ENCODE measurements around the gene IFIT3. TPM values are rescaled to one million over a fixed set of nuclear protein-coding genes. Genes with fewer than 3 reads are reported as not detected.

Gene IFIT3
- polyA plus RNA-seq, 2 of the 4 experiments (the other 2 are of a cell fraction): 1.5 to 2.1 TPM

DNA sequence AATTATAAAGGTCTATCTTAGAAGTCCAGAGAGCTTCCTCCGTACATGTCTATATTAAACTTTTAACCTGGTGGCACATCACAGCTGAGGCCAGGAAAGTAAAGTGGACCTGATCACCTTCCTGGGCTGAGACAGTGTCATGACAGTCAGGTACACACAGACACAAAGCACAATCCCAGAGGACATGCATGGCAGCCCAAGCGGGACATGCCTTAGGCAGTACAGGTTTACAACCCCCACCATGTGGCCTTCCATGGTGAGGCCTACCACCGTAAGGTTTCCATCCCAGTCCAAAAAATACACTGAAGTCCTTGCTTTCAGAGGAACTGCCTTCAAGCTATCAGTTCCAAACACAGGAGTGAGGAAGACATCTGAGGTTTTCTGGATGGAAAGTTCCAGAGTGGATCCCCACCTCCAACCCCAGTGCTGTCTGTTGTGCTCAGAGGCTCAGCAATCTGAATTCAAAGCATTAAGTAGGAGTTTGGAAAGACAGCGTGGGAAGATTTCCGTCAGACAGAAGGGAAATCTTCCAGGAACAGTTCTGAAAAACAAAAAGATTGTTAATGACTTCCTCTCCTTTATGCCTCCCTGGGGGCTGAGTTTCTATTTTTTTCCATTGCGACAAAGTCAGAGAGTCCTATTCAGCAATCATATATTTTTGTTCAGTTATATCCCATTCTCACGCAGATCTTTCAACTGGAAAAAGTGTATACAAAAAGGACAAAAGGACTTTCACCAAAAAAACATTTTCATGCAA is 20.1 kb downstream of the IFIT3 start:
- Histone ChIP-seq H3K4me2 (no peak overlapping the region), H3K27ac (peak overlapping the region in 1 of 2 experiments; percentile 83; a peak in 3 of 6 replicates), H3K4me3 (no peak overlapping the region), H3K4me1 (peaks cover 50% of the 10 kb centered on the region), H3K9me3 (no peaks in the 10 kb centered on the region)
- WGBS (ENCODE audit: missing lambda C conversion rate): 87% methylated on average over 7 of the region's 7 CpGs
- POLR2A ChIA-PET: no interaction called here
- TF ChIP-seq NFE2L2 (conservative IDR thresholded peaks at IDR 0.05; ENCODE audit: low read length) (no peak), EP300 (IDR thresholded peaks at IDR 0.05) (no peak), KDM5A (IDR thresholded peaks at IDR 0.05) (no peak), KDM1A (IDR thresholded peaks at IDR 0.05; ENCODE audit: low read depth) (no peak), HMGXB4 (CRISPR knock-in tag; IDR thresholded peaks at IDR 0.05; ENCODE audit: borderline replicate concordance) (no peak), RCOR1 (IDR thresholded peaks at IDR 0.05; ENCODE audit: low read depth, low read length) (no peak), MAFK (IDR thresholded peaks at IDR 0.05; ENCODE audit: partially characterized antibody) (no peak)
- TF ChIP-seq, protein P1, sequence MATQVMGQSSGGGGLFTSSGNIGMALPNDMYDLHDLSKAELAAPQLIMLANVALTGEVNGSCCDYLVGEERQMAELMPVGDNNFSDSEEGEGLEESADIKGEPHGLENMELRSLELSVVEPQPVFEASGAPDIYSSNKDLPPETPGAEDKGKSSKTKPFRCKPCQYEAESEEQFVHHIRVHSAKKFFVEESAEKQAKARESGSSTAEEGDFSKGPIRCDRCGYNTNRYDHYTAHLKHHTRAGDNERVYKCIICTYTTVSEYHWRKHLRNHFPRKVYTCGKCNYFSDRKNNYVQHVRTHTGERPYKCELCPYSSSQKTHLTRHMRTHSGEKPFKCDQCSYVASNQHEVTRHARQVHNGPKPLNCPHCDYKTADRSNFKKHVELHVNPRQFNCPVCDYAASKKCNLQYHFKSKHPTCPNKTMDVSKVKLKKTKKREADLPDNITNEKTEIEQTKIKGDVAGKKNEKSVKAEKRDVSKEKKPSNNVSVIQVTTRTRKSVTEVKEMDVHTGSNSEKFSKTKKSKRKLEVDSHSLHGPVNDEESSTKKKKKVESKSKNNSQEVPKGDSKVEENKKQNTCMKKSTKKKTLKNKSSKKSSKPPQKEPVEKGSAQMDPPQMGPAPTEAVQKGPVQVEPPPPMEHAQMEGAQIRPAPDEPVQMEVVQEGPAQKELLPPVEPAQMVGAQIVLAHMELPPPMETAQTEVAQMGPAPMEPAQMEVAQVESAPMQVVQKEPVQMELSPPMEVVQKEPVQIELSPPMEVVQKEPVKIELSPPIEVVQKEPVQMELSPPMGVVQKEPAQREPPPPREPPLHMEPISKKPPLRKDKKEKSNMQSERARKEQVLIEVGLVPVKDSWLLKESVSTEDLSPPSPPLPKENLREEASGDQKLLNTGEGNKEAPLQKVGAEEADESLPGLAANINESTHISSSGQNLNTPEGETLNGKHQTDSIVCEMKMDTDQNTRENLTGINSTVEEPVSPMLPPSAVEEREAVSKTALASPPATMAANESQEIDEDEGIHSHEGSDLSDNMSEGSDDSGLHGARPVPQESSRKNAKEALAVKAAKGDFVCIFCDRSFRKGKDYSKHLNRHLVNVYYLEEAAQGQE (IDR thresholded peaks at IDR 0.05): no peak
- TF ChIP-seq, protein P2, sequence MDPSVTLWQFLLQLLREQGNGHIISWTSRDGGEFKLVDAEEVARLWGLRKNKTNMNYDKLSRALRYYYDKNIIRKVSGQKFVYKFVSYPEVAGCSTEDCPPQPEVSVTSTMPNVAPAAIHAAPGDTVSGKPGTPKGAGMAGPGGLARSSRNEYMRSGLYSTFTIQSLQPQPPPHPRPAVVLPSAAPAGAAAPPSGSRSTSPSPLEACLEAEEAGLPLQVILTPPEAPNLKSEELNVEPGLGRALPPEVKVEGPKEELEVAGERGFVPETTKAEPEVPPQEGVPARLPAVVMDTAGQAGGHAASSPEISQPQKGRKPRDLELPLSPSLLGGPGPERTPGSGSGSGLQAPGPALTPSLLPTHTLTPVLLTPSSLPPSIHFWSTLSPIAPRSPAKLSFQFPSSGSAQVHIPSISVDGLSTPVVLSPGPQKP (IDR thresholded peaks at IDR 0.05; ENCODE audit: low read depth, low read length): no peak
- DNase-seq (ENCODE audit: low read depth in 1 of 2, low spot score in 1 of 2) (no peak), FAIRE-seq (no peak), ATAC-seq (no peak)
- CTCF ChIA-PET: interaction anchor here (0.9 to 3.8 kb wide), 5 partner anchors 9 to 130 kb away, joined by 3 to 18 read pairs (median 4); no protein-coding TSS in a partner anchor

DNA sequence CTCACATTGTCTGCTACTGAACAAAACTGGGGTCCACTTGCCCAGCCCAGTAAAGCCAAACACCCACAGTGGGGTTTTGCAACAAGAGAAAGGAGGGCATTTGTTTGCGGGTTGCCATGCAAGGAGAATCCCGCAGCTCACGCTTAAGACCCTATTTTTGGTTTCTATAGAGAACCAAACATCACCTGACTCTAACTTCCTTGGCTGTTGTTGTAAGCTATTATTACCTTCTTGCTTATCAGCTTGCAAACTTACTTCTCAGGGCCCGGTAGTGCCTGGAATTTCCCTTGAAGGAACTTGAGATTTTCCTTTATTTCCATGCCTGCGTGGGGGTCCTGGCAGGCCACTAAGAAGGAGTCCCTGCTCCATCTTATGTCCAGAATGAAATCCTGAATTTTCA is 20.7 kb downstream of the IFIT3 start:
- ChIA-PET POLR2A (no interaction called here), CTCF (interaction anchor here (1.6 to 3.8 kb wide), 3 partner anchors 10 to 131 kb away, joined by 3 to 18 read pairs (median 8); no protein-coding TSS in a partner anchor)
- H3K27ac ChIP-seq: peak overlapping the region in 1 of 2 experiments; percentile 83; a peak in 2 of 6 replicates
- H3K4me3 ChIP-seq: no peak overlapping the region
- no peak overlapping the region for H3K4me2 ChIP-seq
- H3K9me3 ChIP-seq: no peaks in the 10 kb centered on the region
- TF ChIP-seq ZFP36 (IDR thresholded peaks at IDR 0.05; ENCODE audit: borderline replicate concordance, partially characterized antibody) (no peak), ZC3H11A (IDR thresholded peaks at IDR 0.05) (no peak), RAD21 (conservative IDR thresholded peaks at IDR 0.05 in 1 of 2, IDR thresholded peaks at IDR 0.05 in 1 of 2) (no peak), ZNF302 (CRISPR knock-in tag; IDR thresholded peaks at IDR 0.05) (no peak), KDM1A (IDR thresholded peaks at IDR 0.05; ENCODE audit: low read depth) (no peak), CHD2 (IDR thresholded peaks at IDR 0.05; ENCODE audit: low read length, partially characterized antibody) (no peak), MAFK (IDR thresholded peaks at IDR 0.05; ENCODE audit: partially characterized antibody) (no peak), RNF2 (IDR thresholded peaks at IDR 0.05; ENCODE audit: borderline replicate concordance, low read depth) (no peak), MAX (IDR thresholded peaks at IDR 0.05) (no peak), TP53 (CRISPR knock-in tag; IDR thresholded peaks at IDR 0.05) (no peak), CBX2 (IDR thresholded peaks at IDR 0.05; ENCODE audit: borderline replicate concordance, low read depth) (no peak), BHLHE40 (IDR thresholded peaks at IDR 0.05; ENCODE audit: low read depth, low read length) (no peak), RARB (CRISPR knock-in tag; IDR thresholded peaks at IDR 0.05) (no peak), NPAS2 (CRISPR knock-in tag; IDR thresholded peaks at IDR 0.05; ENCODE audit: borderline replicate concordance) (no peak), KDM5A (IDR thresholded peaks at IDR 0.05) (no peak), EP300 (IDR thresholded peaks at IDR 0.05) (no peak), NFE2L2 (conservative IDR thresholded peaks at IDR 0.05; ENCODE audit: low read length) (no peak), JUN (IDR thresholded peaks at IDR 0.05) (no peak), POLR2AphosphoS2 (conservative IDR thresholded peaks at IDR 0.05; ENCODE audit: low read length) (no peak)
- TF ChIP-seq, protein P1 (IDR thresholded peaks at IDR 0.05): no peak
- no peak for FAIRE-seq
- no peak for DNase-seq (ENCODE audit: low read depth in 1 of 2, low spot score in 1 of 2)
- peaks cover 51% of the 10 kb centered on the region for H3K4me1 ChIP-seq
- no peak for ATAC-seq
- 90% methylated on average over 5 of the region's 5 CpGs for WGBS (ENCODE audit: missing lambda C conversion rate)

All from A549 (cell line).